Chondrocyte (in vitro differentiated cells): ENCODE results near the gene SFTPB. TPM values are rescaled to one million over a fixed set of nuclear protein-coding genes. Genes with fewer than 3 reads are reported as not detected.

ENCODE experiments used
- DNase-seq: peaks from one replicate; pipeline ENCODE4 v3.0.0; 2021; ENCODE audit warnings: mixed read lengths, low spot score
- H3K27ac Mint-ChIP-seq: one replicate; pipeline ENCODE4 v1.8.0; 2021; ENCODE audit warnings: mild to moderate bottlenecking, moderate library complexity, mixed read lengths; ENCODE audit not compliant: unreplicated experiment
- H3K27me3 Mint-ChIP-seq: 2 replicates; pipeline ENCODE4 v1.8.0; 2021; ENCODE audit warnings: low read depth, mixed read lengths
- H3K36me3 Mint-ChIP-seq: 2 replicates; pipeline ENCODE4 v1.8.0; 2021; ENCODE audit warnings: low read depth, mixed read lengths
- H3K4me1 Mint-ChIP-seq: 2 replicates; pipeline ENCODE4 v1.8.0; 2021; ENCODE audit warnings: low read depth, mild to moderate bottlenecking, mixed read lengths
- H3K4me3 Mint-ChIP-seq: one replicate; pipeline ENCODE4 v1.8.0; 2021; ENCODE audit warnings: mild to moderate bottlenecking, moderate library complexity, mixed read lengths; ENCODE audit not compliant: unreplicated experiment
- H3K9me3 Mint-ChIP-seq: 2 replicates; pipeline ENCODE4 v1.8.0; 2021; ENCODE audit warnings: low read depth, mixed read lengths
- total RNA-seq: library from RNA; stranded (reverse); gene quantifications from 3 replicates; pipeline ENCODE4 v1.2.1, GENCODE V29; 2021
- TF ChIP-seq, protein P1 (sequence below): fragments of 200-600 bp; sonication (generic); IDR thresholded peaks from 2 replicates; pipeline ENCODE4 v1.5.0; 2021; ENCODE audit warnings: antibody characterized with exemption, mild to moderate bottlenecking, moderate library complexity

Gene SFTPB
- total RNA-seq, 1 donor from 2014 or later = not detected

DNA sequence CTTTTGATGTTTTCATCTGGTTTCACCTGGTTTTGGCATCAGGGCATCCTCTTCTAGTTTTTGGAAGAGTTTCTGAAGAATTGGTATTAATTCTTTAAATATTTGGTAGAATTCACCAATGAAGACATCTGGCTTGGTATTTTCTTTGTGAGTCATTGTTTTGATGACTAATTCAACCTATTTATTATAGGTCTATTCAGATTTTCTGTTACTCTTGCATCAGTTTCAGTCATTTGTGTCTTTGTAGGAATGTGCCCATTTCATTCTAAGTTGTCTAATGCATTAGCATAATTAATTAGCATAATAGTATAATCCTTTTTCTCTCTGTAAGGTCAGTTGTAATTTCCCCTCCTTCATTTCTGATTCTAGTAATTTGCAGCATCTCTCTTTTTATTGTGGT, 34.2 kb upstream of the SFTPB start:
- H3K4me3 Mint-ChIP-seq = no peak overlapping the region
- no peak for DNase-seq
- no peaks in the 10 kb centered on the region for H3K27me3 Mint-ChIP-seq
- peak overlapping the region; percentile 50 for H3K27ac Mint-ChIP-seq
- no peaks in the 10 kb centered on the region for H3K36me3 Mint-ChIP-seq
- H3K9me3 Mint-ChIP-seq = no peaks in the 10 kb centered on the region
- peaks cover 28% of the 10 kb centered on the region for H3K4me1 Mint-ChIP-seq
- TF ChIP-seq, protein P1, sequence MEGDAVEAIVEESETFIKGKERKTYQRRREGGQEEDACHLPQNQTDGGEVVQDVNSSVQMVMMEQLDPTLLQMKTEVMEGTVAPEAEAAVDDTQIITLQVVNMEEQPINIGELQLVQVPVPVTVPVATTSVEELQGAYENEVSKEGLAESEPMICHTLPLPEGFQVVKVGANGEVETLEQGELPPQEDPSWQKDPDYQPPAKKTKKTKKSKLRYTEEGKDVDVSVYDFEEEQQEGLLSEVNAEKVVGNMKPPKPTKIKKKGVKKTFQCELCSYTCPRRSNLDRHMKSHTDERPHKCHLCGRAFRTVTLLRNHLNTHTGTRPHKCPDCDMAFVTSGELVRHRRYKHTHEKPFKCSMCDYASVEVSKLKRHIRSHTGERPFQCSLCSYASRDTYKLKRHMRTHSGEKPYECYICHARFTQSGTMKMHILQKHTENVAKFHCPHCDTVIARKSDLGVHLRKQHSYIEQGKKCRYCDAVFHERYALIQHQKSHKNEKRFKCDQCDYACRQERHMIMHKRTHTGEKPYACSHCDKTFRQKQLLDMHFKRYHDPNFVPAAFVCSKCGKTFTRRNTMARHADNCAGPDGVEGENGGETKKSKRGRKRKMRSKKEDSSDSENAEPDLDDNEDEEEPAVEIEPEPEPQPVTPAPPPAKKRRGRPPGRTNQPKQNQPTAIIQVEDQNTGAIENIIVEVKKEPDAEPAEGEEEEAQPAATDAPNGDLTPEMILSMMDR = no peak

- TF ChIP-seq, protein P1 = no peak
- Mint-ChIP-seq H3K27me3 (no peaks in the 10 kb centered on the region), H3K9me3 (no peaks in the 10 kb centered on the region), H3K4me1 (peaks cover 13% of the 10 kb centered on the region), H3K4me3 (no peak overlapping the region), H3K36me3 (no peaks in the 10 kb centered on the region), H3K27ac (no peak overlapping the region)
- no peak for DNase-seq
These were observed 31.3 kb upstream of the SFTPB start for GRCh38 chr2:85699325-85699724.

- TF ChIP-seq, protein P1 = no peak
- Mint-ChIP-seq H3K4me3 (no peak overlapping the region), H3K9me3 (no peaks in the 10 kb centered on the region), H3K27me3 (no peaks in the 10 kb centered on the region), H3K36me3 (no peaks in the 10 kb centered on the region), H3K27ac (no peak overlapping the region), H3K4me1 (peaks cover 13% of the 10 kb centered on the region)
- DNase-seq = no peak
These were observed 30.9 kb upstream of the SFTPB start for GRCh38 chr2:85698880-85699254.

GRCh38 chr2:85698184-85698879, 30.3 kb upstream of the SFTPB start:
- H3K4me3 Mint-ChIP-seq = no peak overlapping the region
- H3K4me1 Mint-ChIP-seq = peaks cover 13% of the 10 kb centered on the region
- no peak for DNase-seq
- no peak overlapping the region for H3K27ac Mint-ChIP-seq
- no peaks in the 10 kb centered on the region for H3K27me3 Mint-ChIP-seq
- TF ChIP-seq, protein P1 = no peak
- H3K9me3 Mint-ChIP-seq = no peaks in the 10 kb centered on the region
- H3K36me3 Mint-ChIP-seq = no peaks in the 10 kb centered on the region

DNA sequence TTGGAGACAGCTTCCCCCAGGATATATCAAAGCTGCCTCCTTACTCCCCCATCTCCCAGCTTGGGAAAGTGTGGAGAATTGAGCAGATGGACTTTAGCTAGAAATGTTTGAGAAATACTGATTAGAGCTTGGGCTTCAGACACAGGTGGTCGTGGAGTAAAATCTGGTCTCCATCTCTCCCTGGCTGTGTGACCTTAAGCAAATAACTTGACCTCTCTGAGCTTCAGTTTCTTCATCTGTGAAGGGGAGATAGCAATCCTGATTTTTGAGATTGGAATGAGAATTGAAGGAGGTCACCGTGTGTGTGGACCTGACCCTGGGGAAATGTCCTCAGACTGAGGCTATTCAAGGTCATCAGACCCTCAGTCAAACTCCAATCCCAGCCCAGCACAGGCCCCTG, 29.7 kb upstream of the SFTPB start:
- H3K36me3 Mint-ChIP-seq = no peaks in the 10 kb centered on the region
- H3K4me1 Mint-ChIP-seq = peaks cover 12% of the 10 kb centered on the region
- no peak overlapping the region for H3K4me3 Mint-ChIP-seq
- no peak overlapping the region for H3K27ac Mint-ChIP-seq
- TF ChIP-seq, protein P1 = no peak
- no peak for DNase-seq
- no peaks in the 10 kb centered on the region for H3K27me3 Mint-ChIP-seq
- H3K9me3 Mint-ChIP-seq = no peaks in the 10 kb centered on the region
